ENCODE results near the gene SMIM41. TPM values are rescaled to one million over a fixed set of nuclear protein-coding genes. Genes with fewer than 3 reads are reported as not detected.

SMIM41 gene
- total RNA-seq, 1 donor = 0.42 TPM

Other genes starting within 250 kb of the SMIM41 start
- gene FIGNL2, start 231.0 kb upstream of the SMIM41 start, total RNA-seq = 0.31 TPM
- gene ANKRD33, start 191.6 kb upstream of the SMIM41 start, total RNA-seq = 0.10 TPM
- 0.31 TPM for gene ACVRL1, start 172.2 kb upstream of the SMIM41 start, total RNA-seq
- 11.4 TPM for gene ACVR1B, start 128.0 kb upstream of the SMIM41 start, total RNA-seq
- gene TAMALIN, start 72.8 kb upstream of the SMIM41 start, total RNA-seq = 122 TPM
- 126 TPM for gene NR4A1, start 28.3 kb upstream of the SMIM41 start, total RNA-seq
- 11.9 TPM for gene ATG101, start 9.7 kb upstream of the SMIM41 start, total RNA-seq
- gene KRT80, start 112.3 kb downstream of the SMIM41 start, total RNA-seq = not detected
- gene KRT7, start 153.5 kb downstream of the SMIM41 start, total RNA-seq = not detected
- gene KRT86, start 194.9 kb downstream of the SMIM41 start, total RNA-seq = 0.21 TPM
- not detected for gene KRT81, start 211.8 kb downstream of the SMIM41 start, total RNA-seq
- gene KRT83, start 241.7 kb downstream of the SMIM41 start, total RNA-seq = not detected